Endothelial cell of hepatic sinusoid (primary cell): ENCODE data around the gene LIMK2.
"Not testable (repeated sequence)": the region's sequence is repeated elsewhere in the genome, so short reads cannot be mapped to it uniquely, and the experiment has no call there.

Experiments
- in situ Hi-C: cut with HindIII; loops from 2 replicates; pipeline ENCODE4 v1.10.0; 2017; ENCODE audit warnings: low sequenced_read_pairs

The LIMK2 gene

GRCh38 chr22:31287818-31288495 lies 75.9 kb downstream of the LIMK2 start:
- in situ Hi-C loops, result no loop called here

- in situ Hi-C loops, result no loop called here
Observed at GRCh38 chr22:31288496-31289240, 76.6 kb downstream of the LIMK2 start.

- in situ Hi-C loops, result no loop called here
Observed at GRCh38 chr22:31289344-31289743, 77.2 kb downstream of the LIMK2 start.

- in situ Hi-C loops, result no loop called here
Observed at GRCh38 chr22:31290494-31291471, 78.7 kb downstream of the LIMK2 start.

- in situ Hi-C loops, result no loop called here
Observed at GRCh38 chr22:31291481-31292235, 79.6 kb downstream of the LIMK2 start.

GRCh38 chr22:31292236-31292989 lies 80.3 kb downstream of the LIMK2 start, which contains the start of gene PIK3IP1:
Gene PIK3IP1 (minus strand): TSS chr22:31292488. CDS start chr22:31292344, 144 bp downstream.
- in situ Hi-C loops, result no loop called here

GRCh38 chr22:31295360-31295759 lies 83.3 kb downstream of the LIMK2 start:
- in situ Hi-C loops, result no loop called here

GRCh38 chr22:31295831-31296657 lies 83.9 kb downstream of the LIMK2 start:
- in situ Hi-C loops, result no loop called here

- in situ Hi-C loops, result no loop called here
Observed at GRCh38 chr22:31300896-31301295, 88.8 kb downstream of the LIMK2 start.

GRCh38 chr22:31302006-31302405 lies 89.9 kb downstream of the LIMK2 start:
- in situ Hi-C loops, result no loop called here

- in situ Hi-C loops, result no loop called here
Observed at GRCh38 chr22:31302537-31302936, 90.4 kb downstream of the LIMK2 start.

GRCh38 chr22:31305194-31305593 lies 93.1 kb downstream of the LIMK2 start:
- in situ Hi-C loops, result no loop called here

GRCh38 chr22:31308181-31308580 lies 96.1 kb downstream of the LIMK2 start:
- in situ Hi-C loops, result no loop called here

- in situ Hi-C loops, result no loop called here
Observed at GRCh38 chr22:31313366-31314147, 101.5 kb downstream of the LIMK2 start.

GRCh38 chr22:31314220-31314619 lies 102.1 kb downstream of the LIMK2 start:
- in situ Hi-C loops, result not testable (repeated sequence)

- in situ Hi-C loops, result no loop called here
Observed at GRCh38 chr22:31321421-31321820, 109.3 kb downstream of the LIMK2 start.

- in situ Hi-C loops, result no loop called here
Observed at GRCh38 chr22:31323578-31324550, 111.8 kb downstream of the LIMK2 start.
